ENCODE measurements around the gene CAPS.
"Not testable (repeated sequence)": the region's sequence is repeated elsewhere in the genome, so short reads cannot be mapped to it uniquely, and the experiment has no call there.

Gene CAPS

DNA sequence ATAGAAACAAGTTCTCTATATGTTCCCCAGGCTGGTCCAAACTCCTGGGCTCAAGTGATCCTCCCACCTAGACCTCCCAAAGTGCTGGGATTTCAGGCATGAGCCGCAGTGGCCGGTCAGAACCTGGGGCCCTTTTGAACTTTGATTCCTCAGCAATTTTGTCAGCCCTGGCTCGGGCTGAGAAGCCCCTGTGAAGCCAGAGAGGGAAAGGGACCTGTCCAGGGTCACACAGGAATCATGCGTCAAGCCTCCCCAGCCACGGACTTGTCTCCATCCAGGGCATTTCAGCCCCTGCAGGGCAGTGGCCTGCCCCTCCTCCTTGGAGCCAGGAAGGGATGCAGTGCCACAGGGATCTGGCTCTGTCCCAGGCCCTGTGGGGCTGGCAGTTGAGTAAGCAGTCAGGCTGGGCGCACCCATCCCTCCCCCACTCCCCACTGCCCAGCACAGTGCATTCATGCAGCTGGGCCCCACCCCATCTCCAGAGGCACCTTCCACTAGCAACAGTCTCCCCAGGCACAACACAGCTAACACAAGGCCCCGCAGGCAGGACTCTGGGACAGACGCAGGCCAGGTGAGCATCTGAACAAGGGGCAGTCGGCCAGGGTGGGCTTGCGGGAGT lies at the start of gene CAPS:
CAPS (plus strand) TSS at position 516 of the 619 bp plus-strand sequence. CDS start 153 bp downstream, outside the sequence.
- no peak for DNase-seq (ENCODE audit: low read depth in 2 of 2)

DNA sequence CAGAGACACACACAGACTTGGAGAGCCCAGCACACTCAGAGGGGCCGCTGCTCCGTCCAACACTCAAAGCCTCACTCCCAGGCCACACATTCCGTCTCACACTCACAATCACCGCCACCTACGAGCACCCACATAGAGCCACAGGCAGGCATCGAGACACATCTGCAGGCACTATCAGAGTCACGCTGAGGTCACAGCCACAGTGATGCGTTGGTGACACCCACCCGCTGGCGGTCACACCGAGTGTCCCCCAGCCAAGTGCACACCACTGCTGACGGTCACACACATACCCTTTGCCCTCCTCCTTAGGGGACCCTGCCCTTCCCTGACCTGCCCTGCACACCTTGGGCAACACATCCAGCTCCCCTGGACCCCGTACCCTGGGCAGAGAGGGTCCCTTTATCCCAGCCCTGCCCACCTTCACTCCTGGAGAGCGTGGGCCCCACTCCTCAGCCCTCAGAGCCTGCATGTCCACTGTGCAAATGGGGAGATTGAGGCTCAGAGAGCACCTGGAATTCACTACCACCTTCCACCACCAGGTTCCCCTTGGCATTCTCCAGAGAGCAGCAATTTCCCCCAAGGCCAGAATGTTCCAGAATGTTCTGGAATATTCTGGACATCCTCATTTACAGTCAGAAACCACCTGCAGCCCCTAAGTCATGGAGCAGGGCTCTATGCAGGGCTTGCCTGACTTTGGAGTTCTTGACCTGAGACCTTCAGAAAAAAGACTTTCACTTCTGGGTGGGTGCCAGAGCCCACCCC lies 49.1 kb upstream of the CAPS start:
- DNase-seq (ENCODE audit: low read depth in 2 of 2), result no peak

DNA sequence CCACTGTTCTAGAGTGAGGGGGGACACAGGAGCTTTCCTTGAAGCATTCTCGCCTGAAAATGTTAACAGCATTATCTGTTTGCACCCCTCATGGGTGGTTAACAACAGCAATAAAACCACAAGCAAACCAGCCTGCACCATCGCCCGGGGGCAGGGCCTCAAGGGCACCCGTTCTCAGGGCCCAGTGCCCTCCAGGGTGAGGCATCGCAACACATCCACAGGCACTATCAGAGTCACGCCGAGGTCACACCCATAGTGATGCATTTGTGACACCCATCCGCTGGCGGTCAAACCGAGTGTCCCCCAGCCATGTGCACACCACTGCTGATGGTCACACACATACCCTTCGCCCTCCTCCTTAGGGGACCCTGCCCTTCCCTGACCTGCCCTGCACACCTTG lies 48.3 kb upstream of the CAPS start:
- no peak for DNase-seq (ENCODE audit: low read depth in 2 of 2)

DNA sequence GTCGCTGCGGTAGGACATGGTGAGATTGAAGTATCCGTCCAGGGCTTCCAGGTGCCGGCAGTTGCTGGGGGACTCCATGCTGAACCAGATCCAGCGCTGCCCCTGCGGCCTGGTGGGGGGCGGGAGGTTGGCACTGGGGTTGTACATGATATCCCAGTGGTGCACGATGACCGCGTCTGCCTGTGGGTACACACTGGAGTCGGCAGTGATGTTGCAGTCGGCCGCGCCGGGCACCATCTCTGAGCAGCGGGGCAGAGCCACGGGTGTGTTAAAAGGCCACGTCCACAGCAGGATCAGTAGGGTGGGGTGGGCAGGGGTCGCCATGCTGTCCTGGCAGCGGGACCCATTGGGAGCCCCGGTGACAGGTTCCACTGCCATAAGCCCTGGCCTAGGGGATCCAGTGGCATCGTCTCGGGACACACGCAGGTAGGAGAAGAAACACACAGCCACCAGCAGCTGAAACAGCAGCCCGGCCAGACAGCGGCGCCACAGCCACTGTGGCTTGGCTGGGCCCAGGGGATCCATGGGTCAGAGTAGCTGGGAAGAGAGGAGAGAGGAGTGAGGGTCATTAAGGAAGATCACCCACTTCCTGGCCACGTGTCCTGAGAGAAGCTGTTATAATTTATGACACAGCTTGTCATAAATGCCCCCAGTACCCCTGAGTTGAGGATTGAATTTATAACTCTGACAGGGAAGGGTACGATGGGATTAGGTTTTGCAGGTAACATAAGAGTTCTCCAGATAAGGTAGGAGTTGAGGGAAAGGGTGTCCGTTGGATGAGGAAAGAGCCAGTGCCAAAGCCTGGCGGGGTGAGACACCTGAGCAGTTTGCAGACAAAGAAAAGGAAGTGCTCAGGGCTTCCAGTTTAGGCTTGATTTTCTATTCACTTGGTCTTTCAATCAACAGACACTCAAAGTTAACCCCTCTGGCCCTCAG lies 46.6 kb upstream of the CAPS start:
- DNase-seq (ENCODE audit: low read depth in 2 of 2), result no peak

DNA sequence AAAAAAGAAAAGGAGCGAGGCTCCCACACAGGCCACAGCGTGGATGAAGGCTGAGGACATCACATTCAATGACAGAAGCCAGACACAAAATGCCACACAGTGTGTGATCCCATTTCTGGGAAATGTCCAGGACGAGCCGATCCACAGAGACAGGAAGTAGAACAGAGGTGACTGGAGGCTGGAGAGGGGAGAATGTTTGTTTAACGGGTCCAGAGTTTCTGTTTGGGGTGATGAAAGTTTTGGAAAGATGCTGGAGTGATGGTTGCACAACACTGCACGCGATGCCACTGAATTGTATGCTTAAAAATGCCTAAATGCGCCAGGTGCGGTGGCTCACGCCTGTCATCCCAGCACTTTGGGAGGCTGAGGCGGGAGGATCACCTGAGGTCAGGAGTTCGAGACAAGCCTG lies 43.1 kb upstream of the CAPS start:
- no peak for DNase-seq (ENCODE audit: low read depth in 2 of 2)

DNA sequence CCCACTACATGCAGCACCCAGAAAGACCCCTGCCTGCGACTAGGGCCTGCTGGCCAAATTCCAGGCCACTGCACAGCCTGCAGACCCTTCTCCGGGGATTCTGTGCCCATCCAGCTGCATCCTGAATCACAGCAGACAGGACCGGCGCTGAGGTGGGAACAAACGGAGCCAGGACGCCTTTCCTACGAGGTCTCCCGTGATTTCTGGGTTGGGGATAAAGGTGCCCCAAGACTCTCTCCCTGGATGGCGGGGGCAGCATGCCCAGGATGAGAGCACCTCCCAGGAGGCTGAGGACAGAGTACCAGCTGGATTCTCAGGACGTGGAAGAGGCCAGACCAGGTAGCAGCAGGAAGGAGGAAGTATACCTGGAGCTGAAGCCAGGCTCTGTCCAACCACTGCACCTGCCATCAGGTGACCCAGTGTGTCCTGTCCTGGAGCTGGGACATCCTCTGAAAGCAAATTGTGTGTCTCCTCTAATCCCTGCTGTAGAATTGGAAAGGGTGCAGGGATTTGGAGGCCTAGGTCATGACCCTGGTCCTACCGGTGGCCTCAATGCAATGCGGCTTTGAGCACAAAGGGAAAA lies 40.3 kb upstream of the CAPS start:
- DNase-seq (ENCODE audit: low read depth in 2 of 2), result no peak

DNA sequence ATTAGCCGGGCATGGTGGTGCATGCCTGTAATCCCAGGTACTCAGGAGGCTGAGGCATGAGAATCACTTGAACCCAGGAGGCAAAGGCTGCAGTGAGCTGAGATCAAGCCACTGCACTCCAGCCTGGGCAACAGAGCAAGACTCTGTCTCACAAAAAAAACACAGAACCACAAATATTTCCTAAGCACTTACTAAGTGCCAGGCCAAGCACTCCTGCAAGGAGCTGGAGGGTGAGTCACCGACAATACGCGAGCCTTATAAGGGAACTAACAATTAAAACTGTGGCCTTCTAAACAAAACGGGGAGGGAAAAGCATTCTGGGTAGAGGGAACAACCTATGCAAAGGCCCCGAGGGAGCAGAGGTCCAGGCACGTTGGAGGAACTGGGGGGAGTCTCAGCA lies 39.6 kb upstream of the CAPS start:
- not testable (repeated sequence) for DNase-seq (ENCODE audit: low read depth in 2 of 2)

DNA sequence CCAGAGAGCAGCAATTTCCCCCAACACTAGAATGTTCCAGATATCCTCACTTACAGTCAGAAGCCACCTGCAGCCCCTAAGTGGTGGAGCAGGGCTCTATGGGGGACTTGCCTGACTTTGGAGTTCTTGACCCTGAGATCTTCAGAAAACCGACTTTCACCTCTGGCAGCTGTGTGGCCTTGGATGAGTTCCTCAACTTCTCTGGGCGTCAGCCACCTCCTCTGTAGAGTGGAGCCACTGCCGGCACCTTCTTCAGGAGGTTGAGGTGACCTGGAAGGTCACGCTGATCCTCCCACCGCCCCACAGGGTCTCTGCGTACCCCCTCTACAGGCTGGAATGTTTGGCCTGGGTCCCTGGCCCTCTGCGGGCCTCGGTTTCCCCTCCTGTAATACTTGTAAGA lies 36.6 kb upstream of the CAPS start:
- no peak for DNase-seq (ENCODE audit: low read depth in 2 of 2)

DNA sequence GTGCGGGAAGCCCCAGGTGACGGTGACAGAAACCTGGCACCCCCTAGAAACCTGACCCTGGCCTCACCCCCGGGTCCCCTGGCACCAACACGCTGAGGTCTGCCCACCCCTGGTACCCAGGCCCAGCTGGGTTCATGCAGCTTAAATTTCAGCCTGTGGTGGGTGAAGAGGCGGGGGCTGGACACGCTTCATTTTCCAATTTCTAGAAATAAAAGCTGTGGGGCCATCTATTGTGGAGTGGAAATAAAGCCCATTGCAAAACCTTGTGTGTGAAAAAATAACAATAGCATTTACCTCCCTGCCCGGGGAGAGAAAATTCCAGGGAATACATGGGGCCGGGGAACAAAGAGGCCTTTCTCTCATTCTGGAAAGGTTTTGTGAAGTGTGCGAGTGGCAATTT lies 36.2 kb upstream of the CAPS start:
- DNase-seq (ENCODE audit: low read depth in 2 of 2), result no peak

DNA sequence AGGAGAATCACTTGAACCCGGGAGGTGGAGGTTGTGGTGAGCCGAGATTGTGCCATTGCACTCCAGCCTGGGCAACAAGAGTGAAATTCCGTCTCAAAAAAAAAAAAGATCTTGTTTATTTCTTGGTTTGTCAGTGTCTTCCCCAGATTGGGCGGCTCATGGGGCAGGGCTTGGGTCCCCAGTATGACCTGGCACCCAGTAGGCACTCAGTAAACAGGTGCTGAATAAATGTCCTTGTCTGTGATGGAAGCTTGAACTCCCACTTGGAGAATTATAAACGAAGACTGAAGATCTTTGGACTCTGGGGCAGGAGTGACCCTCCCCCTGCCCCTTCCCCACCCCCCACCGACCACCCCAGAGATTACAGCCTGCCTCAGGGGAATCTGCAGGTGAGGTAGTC lies 33.9 kb upstream of the CAPS start:
- no peak for DNase-seq (ENCODE audit: low read depth in 2 of 2)

DNA sequence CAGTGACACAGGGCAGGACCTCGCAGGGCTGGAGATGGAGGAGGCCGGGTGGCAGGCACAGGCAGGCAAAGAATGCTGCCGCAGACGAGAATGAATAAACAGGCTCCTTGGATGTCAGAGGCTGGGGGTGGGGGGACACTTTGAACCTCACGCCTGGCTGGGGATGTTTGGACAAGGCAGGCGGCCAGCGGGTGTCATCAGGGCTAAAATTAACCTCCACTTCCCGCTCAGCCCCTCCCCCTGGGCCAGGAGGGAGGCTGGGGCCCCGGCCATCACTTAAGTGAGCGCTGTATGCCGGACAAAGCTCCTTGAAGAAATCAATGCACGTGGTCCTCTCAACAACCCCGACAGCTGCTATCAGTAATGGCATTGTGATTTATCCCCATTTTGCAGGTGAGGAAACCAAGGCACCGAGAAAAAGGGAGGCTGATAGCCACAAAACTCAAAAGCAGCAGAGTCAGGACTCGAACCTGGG lies 33.4 kb upstream of the CAPS start:
- DNase-seq (ENCODE audit: low read depth in 2 of 2), result no peak

DNA sequence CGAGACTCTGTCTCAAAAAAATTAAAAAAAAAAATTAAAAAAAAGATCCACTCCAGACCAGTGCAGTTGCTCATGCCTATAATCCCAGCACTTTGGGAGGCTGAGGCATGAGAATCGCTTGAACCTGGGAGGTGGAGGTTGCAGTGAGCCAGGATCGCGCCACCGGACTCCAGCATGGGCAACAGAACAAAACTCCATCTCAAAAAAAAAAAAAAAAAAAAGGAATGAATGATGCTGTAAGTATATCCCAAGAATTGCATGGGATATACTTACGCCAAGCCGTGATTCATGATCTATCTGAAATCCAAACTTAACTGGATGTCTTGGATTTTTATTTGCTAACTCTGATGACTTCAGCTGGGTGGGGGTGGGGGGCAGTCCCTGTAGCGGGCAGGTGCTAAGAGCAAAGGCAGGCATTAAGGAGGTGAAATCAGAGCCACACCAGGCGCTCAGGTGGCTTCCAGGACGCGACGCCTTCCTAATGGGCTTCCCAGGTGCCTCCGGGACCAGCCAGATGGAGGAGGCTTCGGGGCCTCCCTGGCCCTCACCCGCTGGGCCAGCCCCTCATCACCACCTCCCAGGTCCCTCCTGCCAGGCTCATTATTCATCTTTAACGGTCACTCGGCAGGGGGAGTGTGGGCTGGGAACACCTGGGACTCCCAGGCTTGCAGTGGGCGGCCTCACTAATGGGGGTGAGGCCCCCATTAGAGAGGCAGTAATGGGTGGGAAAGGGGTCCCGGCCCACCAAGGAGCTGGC lies 32.3 kb upstream of the CAPS start:
- DNase-seq (ENCODE audit: low read depth in 2 of 2), result no peak

DNA sequence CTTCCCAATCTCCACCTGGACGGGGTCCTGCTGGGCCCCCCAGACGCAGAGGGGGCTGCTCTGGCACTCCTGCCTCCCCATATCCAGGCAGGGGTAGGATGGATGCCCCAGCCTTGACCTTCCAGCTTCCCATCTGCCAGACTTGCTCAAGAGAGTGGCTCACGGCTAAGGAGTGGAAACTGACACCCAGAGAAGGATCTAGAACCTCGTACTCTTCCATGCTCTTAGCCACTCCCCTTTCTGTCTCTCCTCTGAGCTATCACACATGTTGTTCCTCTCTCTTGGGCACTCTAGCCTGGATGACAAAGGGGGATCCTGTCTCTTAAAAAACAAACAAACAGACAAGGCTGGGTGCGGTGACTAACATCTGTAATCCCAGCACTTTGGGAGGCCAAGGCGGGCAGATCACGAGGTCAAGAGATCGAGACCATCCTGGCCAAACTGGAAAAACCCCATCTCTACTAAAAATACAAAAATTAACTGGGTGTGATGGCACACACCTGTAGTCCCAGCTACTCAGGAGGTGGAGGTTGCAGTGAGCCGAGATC lies 31.6 kb upstream of the CAPS start:
- no peak for DNase-seq (ENCODE audit: low read depth in 2 of 2)

DNA sequence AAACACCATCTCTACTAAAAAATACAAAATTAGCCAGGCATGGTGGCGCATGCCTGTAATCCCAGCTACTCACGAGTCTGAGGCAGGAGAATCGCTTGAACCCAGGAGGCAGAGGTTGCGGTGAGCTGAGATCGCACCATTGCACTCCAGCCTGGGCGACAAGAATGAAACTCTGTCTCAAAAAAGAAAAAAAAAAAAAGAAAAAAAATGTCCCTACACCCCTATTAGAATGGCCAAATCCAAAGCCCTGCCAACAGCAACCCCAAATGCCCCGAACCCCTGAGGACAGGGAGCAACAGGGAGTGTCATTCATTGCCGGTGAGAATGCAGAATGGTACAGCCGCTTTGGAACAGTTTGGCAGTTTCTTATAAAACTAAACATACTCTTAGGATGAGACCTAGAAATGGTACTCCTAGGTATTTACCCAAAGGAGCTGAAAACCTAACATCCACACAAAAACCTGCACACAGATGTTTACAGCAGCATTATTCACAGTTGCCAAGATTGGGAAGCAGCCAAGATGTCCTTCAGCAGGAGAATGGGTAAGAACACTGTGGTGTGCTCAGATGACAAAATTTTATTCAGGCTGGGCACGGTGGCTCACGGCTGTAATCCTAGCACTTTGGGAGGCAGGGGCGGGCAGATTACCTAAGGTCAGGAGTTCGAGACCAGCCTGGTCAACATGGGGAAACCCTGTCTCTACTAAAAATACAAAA lies 30.7 kb upstream of the CAPS start:
- DNase-seq (ENCODE audit: low read depth in 2 of 2), result not testable (repeated sequence)

DNA sequence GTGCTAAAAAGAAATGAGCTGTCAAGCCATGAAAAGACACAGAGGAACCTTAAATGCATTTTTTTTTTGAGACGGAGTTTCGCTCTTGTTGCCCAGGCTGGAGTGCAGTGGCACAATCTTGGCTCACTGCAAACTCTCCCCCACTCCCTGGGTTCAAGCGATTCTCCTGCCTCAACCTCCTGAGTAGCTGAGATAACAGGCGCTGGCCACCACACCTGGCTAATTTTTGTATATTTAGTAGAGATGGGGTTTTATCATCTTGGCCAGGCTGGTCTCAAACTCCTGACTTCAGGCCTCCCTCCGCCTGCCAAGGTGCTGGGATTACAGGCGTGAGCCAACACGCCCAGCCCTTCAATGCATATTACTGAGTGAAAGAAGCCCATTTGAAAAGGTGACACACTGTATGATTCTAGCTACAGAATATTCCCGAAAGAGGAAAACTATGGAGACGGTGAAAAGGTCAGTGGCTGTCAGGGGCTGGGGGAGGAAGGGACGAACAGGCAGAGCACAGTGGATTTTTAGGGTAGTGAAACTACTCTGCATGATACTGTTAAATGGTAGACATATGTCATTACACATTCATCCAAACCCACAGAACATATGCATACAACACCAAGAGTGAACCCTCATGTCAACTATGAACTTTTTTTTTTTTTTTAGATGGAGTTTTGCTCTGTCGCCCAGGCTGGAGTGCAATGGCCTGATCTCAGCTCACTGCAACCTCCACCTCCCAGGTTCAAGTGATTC lies 29.8 kb upstream of the CAPS start:
- DNase-seq (ENCODE audit: low read depth in 2 of 2), result not testable (repeated sequence)

DNA sequence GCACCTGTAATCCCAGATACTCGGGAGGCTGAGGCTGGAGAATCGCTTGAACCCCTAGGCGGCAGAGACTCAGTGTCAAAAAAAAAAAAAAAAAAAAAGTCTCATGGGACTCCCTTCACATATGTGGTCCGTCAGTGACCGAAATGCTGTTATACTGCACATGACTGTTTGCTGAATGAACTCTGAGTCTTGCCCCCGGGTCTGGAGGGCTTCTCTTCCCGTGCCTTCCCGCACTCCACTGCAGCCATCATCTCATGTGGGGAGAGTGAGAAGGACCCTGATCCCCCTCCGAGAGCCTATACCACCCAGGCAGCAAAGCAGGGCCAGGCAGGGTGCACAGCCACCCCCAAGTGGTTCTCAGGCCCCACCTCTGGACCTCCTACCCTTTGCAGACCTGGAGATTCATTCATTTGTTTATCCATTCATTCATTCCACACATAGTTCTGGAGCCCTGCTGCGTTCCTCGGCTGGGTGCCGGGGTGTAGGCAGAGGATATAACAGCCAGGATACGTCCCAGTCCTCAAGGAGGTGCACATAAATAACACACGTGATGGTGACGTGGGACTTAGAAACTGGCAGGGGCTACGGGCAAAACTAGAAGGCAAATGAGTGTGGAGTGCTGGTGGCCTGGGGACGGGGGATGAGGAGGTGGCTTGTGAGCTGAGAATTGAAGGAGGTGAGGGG lies 24.6 kb upstream of the CAPS start:
- no peak for DNase-seq (ENCODE audit: low read depth in 2 of 2)

DNA sequence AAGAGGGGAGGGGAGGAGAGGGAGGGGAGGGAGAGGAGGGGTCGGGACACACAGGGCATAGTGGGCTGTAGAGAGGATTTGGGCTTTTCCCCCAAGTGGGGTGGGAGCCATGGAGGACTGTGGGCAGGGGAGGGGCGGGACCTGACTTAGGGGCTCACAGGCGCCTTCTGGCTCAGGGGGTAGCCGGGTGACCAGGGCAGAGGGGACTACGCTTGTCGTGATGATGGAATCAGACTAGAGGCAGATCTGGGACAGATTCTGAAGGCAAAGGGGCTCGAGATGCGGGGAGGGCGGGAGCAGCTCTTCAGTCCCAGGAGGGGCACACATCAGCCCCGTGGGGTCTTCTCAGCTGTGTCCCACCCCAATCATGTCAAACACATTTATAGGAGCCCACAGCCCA lies 24.0 kb upstream of the CAPS start:
- DNase-seq (ENCODE audit: low read depth in 2 of 2), result no peak

DNA sequence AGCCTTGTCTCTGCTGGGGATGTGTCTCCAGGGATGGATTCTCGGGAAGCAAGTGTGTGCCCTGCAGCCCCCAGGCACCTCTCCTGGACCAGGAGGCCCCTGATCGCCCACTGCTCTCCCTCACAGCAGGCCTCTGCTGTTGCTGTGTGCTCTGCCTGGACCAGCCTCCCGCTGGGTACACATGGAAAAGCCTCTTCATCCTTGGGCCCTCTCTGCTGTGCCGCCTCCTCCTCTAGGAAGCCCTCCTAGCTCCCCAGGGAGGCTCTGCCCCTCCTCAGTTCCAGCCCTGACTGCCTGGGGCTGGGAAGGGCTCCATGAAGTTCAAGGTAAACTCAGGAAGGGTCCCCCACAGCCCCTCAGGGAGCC lies 22.5 kb upstream of the CAPS start:
- DNase-seq (ENCODE audit: low read depth in 2 of 2), result no peak
